CD4-positive, alpha-beta memory T cell (primary cell): ENCODE data around the gene AMHR2. TPM values are rescaled to one million over a fixed set of nuclear protein-coding genes. Genes with fewer than 3 reads are reported as not detected.
"Not testable (repeated sequence)": the region's sequence is repeated elsewhere in the genome, so short reads cannot be mapped to it uniquely, and the experiment has no call there.

Experiments used
- CTCF ChIA-PET: fragments of 350-600 bp; sonication (Branson Sonifier 250); formaldehyde crosslinking; loops from one replicate; lab custom pipeline; 2021; ENCODE audit warnings: inconsistent platforms; ENCODE audit not compliant: partially characterized antibody; lab: Charles Lee
- POLR2A ChIA-PET: fragments of 350-600 bp; sonication (Branson Sonifier 250); formaldehyde crosslinking; loops from one replicate; lab custom pipeline; 2021; ENCODE audit not compliant: partially characterized antibody; lab: Charles Lee
- DNase-seq, 5 donors: peaks; one replicate each; pipeline versions ENCODE4 v3.0.0 to v3.0.0-alpha.2; 2020 to 2022; ENCODE audit warnings: mixed read lengths in 1 of 5
- H3K27ac ChIP-seq: one replicate; pipeline ENCODE4 v1.7.0; 2013; ENCODE audit warnings: low read depth, low read length
- H3K27me3 ChIP-seq: 2 replicates; pipeline ENCODE4 v1.7.0; 2013; ENCODE audit warnings: mild to moderate bottlenecking, low read length, moderate library complexity; ENCODE audit not compliant: insufficient read depth
- H3K36me3 ChIP-seq: 2 replicates; pipeline ENCODE4 v1.7.0; 2013; ENCODE audit warnings: mild to moderate bottlenecking, low read length, moderate library complexity; ENCODE audit not compliant: insufficient read depth
- H3K4me1 ChIP-seq: 2 replicates; pipeline ENCODE4 v1.7.0; 2013; ENCODE audit warnings: mild to moderate bottlenecking, low read length, moderate library complexity; ENCODE audit not compliant: insufficient read depth
- H3K4me3 ChIP-seq, 2 donors: one replicate each; pipeline ENCODE4 v1.7.0; 2013; ENCODE audit warnings: low read length in 2 of 2, mild to moderate bottlenecking in 1 of 2
- H3K9me3 ChIP-seq, 2 donors: one replicate each; pipeline ENCODE4 v1.7.0; 2013; ENCODE audit warnings: low read length in 2 of 2, control low read depth in 1 of 2; ENCODE audit not compliant: control insufficient read depth in 1 of 2
- H3K27ac Mint-ChIP-seq, 7 donors: one replicate each; pipeline ENCODE4 v1.8.0; 2020 to 2021; ENCODE audit warnings: mixed read lengths in 7 of 7, mild to moderate bottlenecking in 6 of 7, inconsistent platforms in 3 of 7, moderate library complexity in 3 of 7
- H3K27me3 Mint-ChIP-seq, 2 donors: one replicate each; pipeline ENCODE4 v1.8.0; 2020 to 2021; ENCODE audit warnings: mixed read lengths in 2 of 2
- H3K36me3 Mint-ChIP-seq, 2 donors: one replicate each; pipeline ENCODE4 v1.8.0; 2020 to 2021; ENCODE audit warnings: mixed read lengths in 2 of 2, inconsistent platforms in 1 of 2, mild to moderate bottlenecking in 1 of 2
- H3K4me1 Mint-ChIP-seq, 4 donors: one replicate each; pipeline ENCODE4 v1.8.0; 2020 to 2021; ENCODE audit warnings: mixed read lengths in 4 of 4, mild to moderate bottlenecking in 1 of 4
- H3K4me3 Mint-ChIP-seq, 8 donors: one replicate each; pipeline ENCODE4 v1.8.0; 2020 to 2021; ENCODE audit warnings: mixed read lengths in 8 of 8, mild to moderate bottlenecking in 7 of 8, moderate library complexity in 6 of 8, inconsistent platforms in 3 of 8
- H3K9me3 Mint-ChIP-seq, 8 donors: one replicate each; pipeline ENCODE4 v1.8.0; 2020 to 2021; ENCODE audit warnings: mixed read lengths in 8 of 8, mild to moderate bottlenecking in 5 of 8, inconsistent platforms in 3 of 8, moderate library complexity in 1 of 8
- intact Hi-C: fragments of 100-400 bp; cut with micrococcal nuclease; formaldehyde crosslinking; loops from one replicate; pipeline ENCODE4 v1.15.1; 2023
- polyA plus RNA-seq, 2 donors: library from polyadenylated mRNA; unstranded; fragments of 300-500 nt; fragmentation: Illumina TruSeq; gene quantifications; one replicate each; pipeline ENCODE4 v1.2.3, GENCODE V29; 2021
- total RNA-seq, 2 experiments: library from RNA; stranded (reverse); gene quantifications; one replicate each; pipeline ENCODE4 v1.2.3, GENCODE V29; 2021

AMHR2 gene
- total and polyA plus RNA-seq, 4 experiments from 2014 or later = not detected

DNA sequence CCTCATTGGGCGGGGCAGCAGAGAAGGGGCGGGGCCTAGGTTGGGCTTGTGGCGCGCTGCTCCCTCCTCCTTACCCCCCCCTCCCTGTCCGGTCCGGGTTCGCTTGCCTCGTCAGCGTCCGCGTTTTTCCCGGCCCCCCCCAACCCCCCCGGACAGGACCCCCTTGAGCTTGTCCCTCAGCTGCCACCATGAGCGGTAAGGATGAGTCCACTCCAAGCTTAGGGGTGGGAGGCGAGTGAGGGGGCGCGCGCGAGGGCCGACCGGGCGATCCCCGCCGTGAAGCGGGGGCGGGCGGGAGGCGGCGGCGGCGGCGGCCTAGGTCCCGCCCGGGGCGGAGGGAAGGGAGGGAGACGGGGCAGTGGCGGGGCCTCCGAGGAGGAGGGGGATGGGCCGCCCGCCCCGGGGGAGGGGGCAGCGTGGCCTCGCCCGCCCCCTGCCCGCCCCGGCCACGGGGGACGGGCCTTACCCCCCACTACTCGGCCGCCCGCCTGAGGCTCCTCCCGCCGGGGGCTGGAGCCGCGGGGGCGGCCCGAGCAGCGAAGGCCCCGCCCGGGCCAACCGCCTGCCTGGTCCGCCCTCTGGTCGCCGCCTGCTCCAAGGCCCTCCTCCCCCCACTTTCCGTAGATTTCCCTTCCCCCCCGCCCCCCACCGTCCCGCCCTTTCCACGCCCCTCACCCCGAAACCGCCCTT, 43.4 kb upstream of the AMHR2 start, which contains the start of gene SP1:
SP1 (plus strand) TSS at position 73 of the 690 bp plus-strand sequence; CDS start at position 189, 116 bp downstream.
- Mint-ChIP-seq H3K36me3 (peaks cover 31 to 34% of the 10 kb centered on the region in 2 donors), H3K4me3 (peak within 1 kb of the TSS; percentile 84 to 93 (median 88)), H3K27ac (peak within 1 kb of the TSS; percentile 68 to 95 (median 90)), H3K27me3 (no peaks in the 10 kb centered on the region), H3K4me1 (peaks cover 29 to 41% (median 36%) of the 10 kb centered on the region in 4 donors), H3K9me3 (no peaks in the 10 kb centered on the region)
- H3K9me3 ChIP-seq = no peaks in the 10 kb centered on the region
- H3K36me3 ChIP-seq = peaks cover 22% of the 10 kb centered on the region
- intact Hi-C loops = loop anchor here (1.0 kb wide), 4 partner anchors 41 to 85 kb away; partner anchors contain the start of genes PFDN5 and PRR13
- H3K27me3 ChIP-seq = no peaks in the 10 kb centered on the region
- H3K4me1 ChIP-seq = peaks cover 50% of the 10 kb centered on the region
- DNase-seq = peak; percentile 86 to 91 (median 88)
- ChIA-PET CTCF (interaction anchor here (1.5 to 9.5 kb wide), 7 partner anchors 27 to 128 kb away, joined by 4 to 81 read pairs (median 23); partner anchors contain the start of genes AAAS and AMHR2), POLR2A (interaction anchor here (0.7 to 3.2 kb wide), 28 partner anchors 15 to 374 kb away, joined by 3 to 59 read pairs (median 6); partner anchors contain the start of genes AAAS, ATF7, ATP5MC2 and CSAD)
- peak within 1 kb of the TSS; percentile 70 for H3K27ac ChIP-seq
- peak within 1 kb of the TSS; percentile 57 to 86 for H3K4me3 ChIP-seq

DNA sequence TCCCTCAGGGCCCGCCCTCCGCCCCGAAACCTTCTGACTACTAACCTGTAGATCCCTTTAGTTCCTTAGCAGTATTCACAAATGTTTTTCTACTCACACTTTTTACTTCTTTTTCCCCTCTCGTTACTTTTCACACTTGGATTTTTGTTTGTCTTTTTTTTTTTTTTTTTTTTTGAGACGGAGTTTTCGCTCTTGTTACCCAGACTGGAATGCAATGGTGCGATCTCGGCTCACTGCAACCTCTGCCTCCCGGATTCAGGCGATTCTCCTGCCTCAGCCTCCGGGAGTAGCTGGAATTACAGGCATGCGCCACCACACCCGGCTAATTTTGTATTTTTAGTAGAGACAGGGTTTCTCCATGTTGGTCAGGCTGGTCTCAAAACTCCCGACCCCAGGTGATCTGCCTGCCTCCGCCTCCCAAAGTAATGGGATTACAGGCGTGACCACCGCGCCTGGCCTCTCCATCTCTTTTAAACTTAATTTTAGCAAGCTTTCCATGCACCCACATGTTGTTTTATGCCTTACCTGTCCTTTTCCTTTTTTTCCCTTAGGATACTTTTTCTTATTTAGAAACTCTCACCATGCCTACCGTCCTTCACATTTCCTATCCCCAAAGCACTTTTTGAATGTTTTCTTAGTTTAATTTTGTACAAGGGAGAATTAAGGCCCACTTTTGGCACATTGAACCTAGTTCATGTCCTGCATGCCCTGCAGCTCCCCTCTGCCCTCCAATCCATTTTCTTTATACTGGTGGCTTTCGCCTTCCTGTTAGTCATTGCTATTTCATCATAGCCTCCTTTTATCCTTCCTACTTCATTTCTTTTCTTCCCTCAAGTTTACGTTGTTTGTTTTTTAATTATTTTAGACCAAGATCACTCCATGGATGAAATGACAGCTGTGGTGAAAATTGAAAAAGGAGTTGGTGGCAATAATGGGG, 42.6 kb upstream of the AMHR2 start:
- ChIA-PET CTCF (interaction anchor here (0.5 to 9.5 kb wide), 13 partner anchors 18 to 128 kb away, joined by 3 to 81 read pairs (median 4); partner anchors contain the start of gene AAAS), POLR2A (interaction anchor here (0.5 to 3.1 kb wide), 9 partner anchors 28 to 1095 kb away, joined by 3 to 14 read pairs (median 5); partner anchors contain the start of gene TARBP2)
- Mint-ChIP-seq H3K27me3 (no peaks in the 10 kb centered on the region), H3K27ac (peak overlapping the region; percentile 68 to 95 (median 90)), H3K4me3 (peak overlapping the region; percentile 84 to 93 (median 88)), H3K9me3 (no peaks in the 10 kb centered on the region), H3K4me1 (peaks cover 32 to 44% (median 39%) of the 10 kb centered on the region in 4 donors), H3K36me3 (peaks cover 33 to 37% of the 10 kb centered on the region in 2 donors)
- peaks cover 56% of the 10 kb centered on the region for H3K4me1 ChIP-seq
- H3K9me3 ChIP-seq = no peaks in the 10 kb centered on the region
- no peaks in the 10 kb centered on the region for H3K27me3 ChIP-seq
- H3K27ac ChIP-seq = peak overlapping the region; percentile 40
- peaks cover 22% of the 10 kb centered on the region for H3K36me3 ChIP-seq
- no peak for DNase-seq
- H3K4me3 ChIP-seq = peak overlapping the region; percentile 12 to 33
- intact Hi-C loops = loop anchor here (1.0 kb wide), 4 partner anchors 40 to 86 kb away; partner anchors contain the start of genes PFDN5 and PRR13

GRCh38 chr12:53381731-53382630, 41.7 kb upstream of the AMHR2 start:
- Mint-ChIP-seq H3K36me3 (peaks cover 34 to 43% of the 10 kb centered on the region in 2 donors), H3K4me3 (peak overlapping the region; percentile 84 to 93 (median 88)), H3K27me3 (no peaks in the 10 kb centered on the region), H3K4me1 (peaks cover 35 to 53% (median 46%) of the 10 kb centered on the region in 4 donors), H3K9me3 (no peaks in the 10 kb centered on the region), H3K27ac (peak overlapping the region; percentile 68 to 95 (median 88))
- Histone ChIP-seq H3K4me3 (peak overlapping the region in 1 of 2 donors; percentile 12), H3K4me1 (peaks cover 65% of the 10 kb centered on the region), H3K9me3 (no peaks in the 10 kb centered on the region), H3K27ac (peak overlapping the region; percentile 23), H3K36me3 (peaks cover 22% of the 10 kb centered on the region), H3K27me3 (no peaks in the 10 kb centered on the region)
- DNase-seq = peak; percentile 46 to 59 (median 53)
- intact Hi-C loops = loop anchor here (1.0 kb wide), 1 partner anchor 30 kb away; no protein-coding TSS in a partner anchor
- ChIA-PET CTCF (interaction anchor here (0.5 to 9.5 kb wide), 15 partner anchors 19 to 127 kb away, joined by 3 to 81 read pairs (median 4); partner anchors contain the start of gene AAAS), POLR2A (interaction anchor here (0.5 to 3.1 kb wide), 11 partner anchors 29 to 1094 kb away, joined by 3 to 14 read pairs (median 5); partner anchors contain the start of genes AAAS and TARBP2)

DNA sequence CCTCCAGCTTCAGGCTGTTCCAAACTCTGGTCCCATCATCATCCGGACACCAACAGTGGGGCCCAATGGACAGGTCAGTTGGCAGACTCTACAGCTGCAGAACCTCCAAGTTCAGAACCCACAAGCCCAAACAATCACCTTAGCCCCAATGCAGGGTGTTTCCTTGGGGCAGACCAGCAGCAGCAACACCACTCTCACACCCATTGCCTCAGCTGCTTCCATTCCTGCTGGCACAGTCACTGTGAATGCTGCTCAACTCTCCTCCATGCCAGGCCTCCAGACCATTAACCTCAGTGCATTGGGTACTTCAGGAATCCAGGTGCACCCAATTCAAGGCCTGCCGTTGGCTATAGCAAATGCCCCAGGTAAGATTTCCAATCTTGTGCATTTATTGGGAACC, 40.4 kb upstream of the AMHR2 start:
- Mint-ChIP-seq H3K9me3 (no peaks in the 10 kb centered on the region), H3K4me1 (peaks cover 42 to 66% (median 57%) of the 10 kb centered on the region in 4 donors), H3K36me3 (peaks cover 42 to 52% of the 10 kb centered on the region in 2 donors), H3K27ac (peak overlapping the region in 5 of 7 donors; percentile 19 to 87 (median 39)), H3K27me3 (no peaks in the 10 kb centered on the region), H3K4me3 (peak overlapping the region; percentile 40 to 92 (median 86))
- intact Hi-C loops = no loop called here
- ChIA-PET CTCF (interaction anchor here (1.3 to 9.5 kb wide), 8 partner anchors 24 to 125 kb away, joined by 3 to 81 read pairs (median 14); partner anchors contain the start of gene AAAS), POLR2A (interaction anchor here (1.2 to 3.1 kb wide), 4 partner anchors 29 to 62 kb away, joined by 3 to 14 read pairs (median 5); partner anchors contain the start of gene AAAS)
- no peaks in the 10 kb centered on the region for H3K9me3 ChIP-seq
- peak overlapping the region; percentile 5 for H3K27ac ChIP-seq
- peaks cover 22% of the 10 kb centered on the region for H3K36me3 ChIP-seq
- H3K4me1 ChIP-seq = peaks cover 76% of the 10 kb centered on the region
- no peak for DNase-seq
- H3K4me3 ChIP-seq = no peak overlapping the region
- no peaks in the 10 kb centered on the region for H3K27me3 ChIP-seq

DNA sequence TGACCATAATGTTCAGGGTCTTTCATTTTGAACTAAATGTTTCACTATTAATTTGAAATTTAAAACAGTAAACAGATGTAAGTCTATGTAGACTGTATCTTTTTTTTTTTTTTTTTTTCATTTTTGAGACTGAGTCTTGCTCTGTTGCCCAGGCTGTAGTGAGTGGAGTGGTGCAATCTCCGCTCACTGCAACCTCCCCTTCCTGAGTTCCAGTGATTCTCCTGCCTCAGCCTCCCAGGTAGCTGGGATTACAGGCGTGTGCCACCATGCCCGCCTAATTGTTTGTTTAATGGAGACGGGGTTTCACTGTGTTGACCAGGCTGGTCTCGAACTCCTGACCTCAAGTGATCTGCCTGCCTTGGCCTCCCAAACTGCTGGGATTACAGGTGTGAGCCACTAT, 37.3 kb upstream of the AMHR2 start:
- peak overlapping the region; percentile 38 to 86 (median 78) for H3K4me3 Mint-ChIP-seq
- peaks cover 90% of the 10 kb centered on the region for H3K4me1 ChIP-seq
- peaks cover 22% of the 10 kb centered on the region for H3K36me3 ChIP-seq
- DNase-seq, H3K27me3 Mint-ChIP-seq, H3K27ac ChIP-seq, H3K9me3 Mint-ChIP-seq, H3K4me3 ChIP-seq, intact Hi-C loops, POLR2A ChIA-PET, H3K9me3 ChIP-seq, H3K27me3 ChIP-seq: not testable (repeated sequence)
- peaks cover 49 to 57% of the 10 kb centered on the region in 2 donors for H3K36me3 Mint-ChIP-seq
- H3K27ac Mint-ChIP-seq = peak overlapping the region in 5 of 7 donors; percentile 2 to 81 (median 77)
- peaks cover 55 to 88% (median 75%) of the 10 kb centered on the region in 4 donors for H3K4me1 Mint-ChIP-seq
- CTCF ChIA-PET = interaction anchor here (0.8 to 6.1 kb wide), 7 partner anchors 33 to 67 kb away, joined by 3 to 22 read pairs (median 5); partner anchors contain the start of genes AAAS and AMHR2
